Heart left ventricle (tissue), 13 donors: ENCODE measurements around the gene TNFRSF17.

ENCODE experiments used
- CTCF ChIP-seq, 12 donors: fragments of 200-600 bp; sonication (generic) in 4 of 12; IDR thresholded peaks; one replicate each; pipeline versions ENCODE4 v1.5.0 to v1.8.0; 2018 to 2022; ENCODE audit warnings: antibody characterized with exemption in 12 of 12, mild to moderate bottlenecking in 5 of 12
- POLR2A ChIP-seq, 2 donors: fragments of 450-650 bp; IDR thresholded peaks; one replicate each; pipeline ENCODE4 v1.6.1; 2017; ENCODE audit warnings: antibody characterized with exemption in 2 of 2, mild to moderate bottlenecking in 2 of 2, moderate library complexity in 2 of 2
- donor health status: ischemic (EF 13 %, LVEDD 7.1; RV severe dilation, severe dysfunction).
- donor health status: DM: no; HTN: yes; CAD: no.
- donor health status: DM: no; HTN: no; CAD: no.
- donor health status: ischemic (EF 25% LVEDD 6.9; RV normal size, moderate dysfunction).
- donor health status: ischemic (EF 25% LVEDD 5.7; RV mildly dilated, moderate dysfunction).
- donor health status: ischemic (EF 35%, LVEDD 5.7; RV mildly dilated, moderate dysfunction).
- donor health status: nonischemic (EF 11% LVEDD 7.7; RV severe dilation, severe dysfunction).
- donor health status: DM: yes; HTN: yes; CAD: no.
- donor health status: PGD.
- donor health status: ischemic (EF 29% LVEDD 5.4; RV normal size, mild dysfunction).
- donor health status: nonischemic (EF 23%, LVEDD 6.1; RV moderate dilation, normal function).

- no peak for TF ChIP-seq CTCF (IDR thresholded peaks at IDR 0.05)
- no peak for TF ChIP-seq POLR2A (IDR thresholded peaks at IDR 0.05)
These were observed at the start of gene TNFRSF17 for GRCh38 chr16:11964761-11965551.
